HG03558 (cell line): ENCODE results near the gene COMT.

Experiments used
- ATAC-seq: cut with Tn5 transposase; IDR thresholded peaks from one replicate; pipeline ENCODE4 v1.9.1; 2021; ENCODE audit warnings: moderate number of reproducible peaks; ENCODE audit not compliant: unreplicated experiment; ENCODE audit errors: extremely low read depth

Gene COMT

DNA sequence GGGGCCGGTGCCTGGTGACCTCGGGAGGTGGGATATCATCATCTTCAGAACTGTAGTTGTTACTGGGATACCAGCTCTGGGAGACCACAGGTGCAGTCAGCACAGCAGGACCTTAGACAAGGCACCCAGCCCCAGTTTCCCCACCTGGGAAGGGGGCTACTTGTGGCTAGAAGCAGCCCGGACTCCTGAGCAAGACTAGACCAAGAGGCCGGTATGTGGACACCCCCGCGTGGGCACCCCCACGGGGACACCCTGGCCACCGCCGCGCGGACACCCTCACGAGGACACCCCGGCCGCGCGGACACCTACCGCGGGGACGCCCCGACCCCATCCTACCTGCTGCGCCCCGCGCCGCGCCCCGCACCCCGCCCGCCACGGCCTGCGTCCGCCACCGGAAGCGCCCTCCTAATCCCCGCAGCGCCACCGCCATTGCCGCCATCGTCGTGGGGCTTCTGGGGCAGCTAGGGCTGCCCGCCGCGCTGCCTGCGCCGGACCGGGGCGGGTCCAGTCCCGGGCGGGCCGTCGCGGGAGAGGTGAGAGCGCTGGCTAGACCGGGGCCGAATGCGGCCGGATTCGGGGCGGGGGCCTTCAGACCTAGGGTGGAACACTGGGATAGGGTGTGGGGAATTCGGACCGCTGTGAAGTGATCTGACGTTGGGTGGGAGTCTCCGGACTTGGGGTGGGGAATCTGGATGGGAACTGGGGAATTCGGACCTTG lies at the start of gene COMT, which contains the start of gene TXNRD2:
Gene COMT, plus strand, starts transcription at position 408 of the 718 bp plus-strand sequence. CDS start 20,755 bp downstream, outside the sequence.
Gene TXNRD2, minus strand, starts transcription at position 454 of the 718 bp plus-strand sequence. Its CDS starts 15 bp downstream, at position 439.
- no peak for ATAC-seq

DNA sequence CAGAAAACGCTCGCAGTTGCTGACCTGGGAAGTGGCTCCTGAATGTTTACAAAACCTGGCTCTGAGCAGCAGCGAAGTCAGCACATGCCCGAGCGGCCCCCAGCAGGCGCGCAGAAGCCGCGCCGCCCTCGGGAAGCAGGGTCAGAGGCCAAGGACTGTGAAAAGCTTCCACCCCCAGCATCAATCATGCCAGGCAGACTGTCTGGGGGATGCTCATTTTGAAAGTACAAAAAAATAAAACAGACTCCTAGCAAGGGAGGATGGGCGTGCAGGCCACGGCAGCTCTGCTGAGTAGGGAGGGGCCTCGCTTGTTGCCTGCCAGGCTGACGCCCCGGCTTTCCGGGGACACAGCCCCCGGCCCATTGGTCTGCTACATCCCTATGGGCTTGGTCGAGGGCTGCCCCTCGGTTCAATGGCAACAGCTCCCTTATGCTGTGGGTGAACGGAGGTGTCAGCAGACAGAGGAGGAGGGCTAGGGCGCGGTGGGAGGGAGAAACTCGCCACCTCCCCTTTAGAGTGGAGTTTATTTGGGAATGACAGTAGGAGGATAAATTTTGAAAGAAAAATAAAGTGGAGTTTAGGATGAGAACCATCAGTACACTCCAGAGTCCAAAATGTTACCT lies 49.2 kb upstream of the COMT start:
- ATAC-seq, result no peak

DNA sequence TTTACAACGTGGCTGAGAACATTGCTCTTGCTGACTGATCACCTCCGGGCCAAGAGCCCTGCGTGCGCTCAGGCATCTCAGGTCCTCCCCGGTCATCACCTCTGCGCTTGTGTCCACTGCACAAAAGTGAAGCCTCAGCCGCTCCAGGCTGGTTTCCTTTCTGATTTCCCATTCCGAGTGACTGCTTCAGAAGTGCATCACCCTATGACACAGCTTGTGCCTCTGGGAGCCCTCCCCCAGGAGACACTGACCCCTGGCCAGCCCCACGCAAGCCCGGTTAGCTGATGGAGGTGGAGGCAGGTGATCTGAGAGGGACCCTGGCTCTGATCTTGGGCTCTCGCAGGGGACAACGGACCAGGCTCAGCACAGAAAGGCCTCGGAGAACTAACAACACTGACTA lies 48.6 kb upstream of the COMT start:
- no peak for ATAC-seq

DNA sequence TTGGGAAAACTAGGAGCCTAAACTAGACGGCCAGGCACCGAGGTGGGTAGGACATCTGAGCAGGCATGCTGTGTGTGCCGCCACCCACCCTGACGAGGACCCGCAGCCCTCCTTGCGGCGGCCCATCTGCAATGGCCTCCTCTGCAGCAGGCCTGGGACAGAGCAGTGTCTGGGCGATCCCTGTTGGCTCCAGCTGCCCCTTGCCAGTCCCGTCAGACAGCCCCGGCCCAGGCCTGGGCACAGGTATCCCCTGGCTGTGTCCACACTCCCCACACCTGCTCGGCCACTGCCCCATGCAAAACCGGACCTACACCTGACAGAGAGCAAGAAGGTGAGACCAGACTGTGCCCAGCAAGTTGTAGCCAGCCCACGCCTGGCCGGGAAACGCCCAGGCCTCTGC lies 48.2 kb upstream of the COMT start:
- no peak for ATAC-seq

DNA sequence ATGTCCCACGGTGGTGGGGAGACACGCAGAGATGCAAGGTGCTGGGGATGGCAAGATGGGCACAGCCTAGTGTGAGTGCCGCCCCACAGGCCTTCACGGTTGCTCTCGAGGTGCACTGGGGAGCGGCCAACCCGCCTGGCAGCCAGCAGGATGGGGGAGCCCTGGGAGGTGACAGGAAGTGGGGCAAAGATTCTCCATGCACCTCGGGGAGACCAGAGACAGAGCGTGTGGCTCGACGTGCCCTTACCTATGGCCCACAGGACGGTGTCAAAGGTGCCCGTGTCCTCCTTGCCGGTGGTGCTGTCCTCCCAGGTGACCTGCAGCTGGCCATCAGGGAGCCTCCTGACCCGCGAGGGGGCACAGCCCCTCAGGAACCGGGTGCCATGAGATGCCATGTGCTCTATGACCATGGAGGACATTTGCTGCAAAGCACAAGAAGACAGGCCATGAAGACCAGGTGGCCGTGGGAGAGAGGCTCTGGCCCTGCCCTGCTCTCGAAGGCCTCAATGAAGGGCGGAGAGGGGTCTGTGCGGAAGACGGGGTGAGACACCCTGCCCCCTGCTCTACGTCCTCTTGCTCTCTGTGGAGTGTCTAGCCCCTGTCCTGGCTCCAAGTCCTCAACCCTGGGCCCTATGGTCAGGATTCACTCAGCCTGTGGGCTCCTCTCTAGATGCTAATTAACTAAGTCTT lies 46.3 kb upstream of the COMT start:
- ATAC-seq, result no peak

DNA sequence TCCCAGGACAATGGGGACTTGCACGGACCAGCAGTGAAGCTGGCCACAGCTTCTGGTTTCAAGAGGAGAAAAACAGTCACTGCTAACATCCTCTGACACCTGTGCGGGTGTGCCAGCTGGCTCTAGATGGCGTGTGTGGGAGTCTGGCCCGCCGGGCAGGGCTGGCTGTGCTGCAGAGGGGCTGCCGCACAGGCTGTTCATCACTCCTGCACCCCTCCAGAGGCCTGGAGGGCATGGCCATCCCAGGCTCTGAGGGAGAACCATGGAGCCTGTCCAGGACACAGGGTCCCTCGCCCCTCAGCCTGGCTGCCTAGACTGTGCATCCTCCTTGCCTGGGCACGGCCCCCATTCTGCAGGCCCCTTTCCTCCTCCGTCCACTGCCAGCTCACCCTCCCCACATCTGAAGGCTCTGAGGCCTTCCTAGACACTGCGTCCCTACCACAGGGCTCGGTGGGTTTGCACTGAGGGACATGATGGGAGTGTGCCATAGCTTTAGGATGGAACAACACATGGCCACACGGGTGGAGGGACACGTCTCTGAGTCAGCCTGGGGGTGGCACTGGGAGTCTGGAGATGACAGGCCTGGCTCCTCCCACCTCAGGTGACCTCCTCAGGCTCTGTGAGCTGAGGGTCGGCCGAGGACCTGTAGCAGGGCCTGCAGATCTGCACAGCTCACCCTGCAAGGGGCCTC lies 44.8 kb upstream of the COMT start:
- ATAC-seq, result no peak

DNA sequence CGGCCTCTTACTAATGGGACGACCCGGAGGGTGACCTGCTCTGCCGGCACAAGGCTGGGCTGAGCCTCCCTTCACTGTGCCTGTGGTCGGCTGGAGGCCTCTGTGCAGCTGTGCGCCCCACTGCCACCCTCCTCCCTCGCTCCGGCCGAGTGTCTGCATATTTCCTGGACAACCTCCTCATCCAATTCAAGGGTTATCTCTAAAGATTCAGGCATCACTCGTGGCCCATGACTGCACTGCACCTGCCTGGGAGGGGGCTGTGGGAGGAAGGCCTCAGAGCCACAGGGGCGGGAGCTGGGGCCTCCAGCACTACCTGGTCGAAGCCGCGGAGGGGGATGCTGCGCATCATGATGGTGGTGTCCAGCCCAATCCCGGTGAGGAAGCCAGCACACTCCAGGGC lies 43.8 kb upstream of the COMT start:
- no peak for ATAC-seq

DNA sequence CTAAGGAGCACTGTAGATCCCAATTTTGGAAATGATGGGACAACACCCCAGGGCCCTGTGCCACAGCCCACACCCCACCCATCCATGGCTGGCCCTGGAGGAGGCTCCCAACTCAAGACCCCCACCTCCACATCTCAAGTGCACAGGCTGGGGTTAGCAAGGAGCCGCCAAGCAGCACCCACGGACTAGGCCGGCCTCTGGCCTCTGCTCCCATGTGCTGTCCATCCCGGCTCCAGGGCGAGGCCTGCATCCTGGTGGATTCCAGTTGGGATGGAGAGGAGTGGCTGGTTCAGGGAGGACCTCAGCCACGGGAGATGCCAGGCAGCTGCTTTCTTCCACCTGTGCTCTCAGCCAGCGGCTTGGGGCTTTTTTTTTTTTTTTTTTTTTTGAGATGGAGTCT lies 43.4 kb upstream of the COMT start:
- ATAC-seq, result no peak

DNA sequence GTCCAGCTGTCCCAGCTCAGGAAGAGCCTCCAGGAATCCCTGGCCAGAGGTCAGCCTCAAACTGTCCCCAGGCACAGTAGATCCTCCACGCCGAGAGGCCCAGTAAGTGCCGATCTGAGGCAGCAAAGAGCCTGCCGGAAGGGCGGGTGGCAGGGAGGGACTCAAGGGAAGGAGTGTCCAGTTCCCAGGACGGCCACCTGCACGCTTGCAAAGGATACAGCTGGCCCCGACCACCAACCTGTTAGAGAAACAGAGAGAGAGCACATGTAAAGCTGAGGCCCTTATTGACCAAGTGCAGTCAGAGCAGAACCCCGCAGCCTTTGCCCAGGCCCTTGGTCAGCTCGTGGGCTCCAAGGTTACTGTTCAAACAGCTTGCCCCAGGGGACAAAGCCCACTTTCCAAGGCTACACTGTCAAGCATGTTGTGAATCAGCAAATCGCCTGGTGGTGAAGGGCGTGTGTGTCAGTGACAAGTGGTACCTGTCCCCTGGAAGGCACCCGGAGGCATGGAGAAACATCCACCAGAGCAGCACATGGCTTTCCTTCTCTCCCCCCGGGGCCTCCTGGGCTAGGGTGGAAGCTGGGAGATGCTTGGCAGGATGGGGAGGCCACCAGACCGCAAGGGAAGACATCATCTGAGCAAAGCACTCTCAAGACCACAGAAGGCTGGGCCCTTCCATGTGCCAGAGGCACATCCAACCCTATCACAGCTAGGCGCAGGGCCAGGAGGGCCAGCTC lies 42.6 kb upstream of the COMT start:
- no peak for ATAC-seq

DNA sequence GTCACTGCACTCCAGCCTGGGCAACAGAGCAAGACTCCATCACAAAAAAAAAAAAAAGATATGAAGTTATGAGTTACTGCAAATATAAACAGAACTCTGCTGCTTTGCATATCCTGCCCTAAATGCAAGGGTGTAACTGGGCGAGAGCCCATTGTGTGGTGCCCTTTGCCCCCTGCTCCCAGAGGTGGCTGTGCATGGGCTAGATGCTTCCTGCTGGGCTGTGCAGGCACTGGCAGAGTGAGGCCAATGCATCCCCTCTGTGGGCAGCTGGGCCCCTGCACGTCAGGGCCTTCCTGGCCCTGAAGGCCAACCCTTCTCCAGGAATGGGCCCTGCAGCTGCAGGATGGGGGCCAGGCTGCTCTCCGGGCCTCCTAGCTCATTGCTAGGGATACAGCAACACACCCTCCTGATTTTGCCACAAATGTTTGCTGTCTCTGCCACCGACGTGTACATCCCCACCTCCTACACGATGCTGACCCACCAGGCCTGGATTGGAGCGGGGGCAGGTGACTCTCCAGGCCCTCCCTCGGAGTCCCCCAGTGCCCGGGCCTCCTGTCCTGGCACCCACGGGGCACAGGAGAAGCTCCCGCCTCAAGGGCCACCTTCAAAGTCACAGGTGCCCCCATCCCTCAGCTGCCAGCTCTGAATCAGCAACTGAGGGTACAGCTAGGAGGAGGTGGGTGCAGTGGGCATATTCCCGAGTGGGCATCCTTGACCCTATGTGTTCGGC lies 40.7 kb upstream of the COMT start:
- no peak for ATAC-seq

DNA sequence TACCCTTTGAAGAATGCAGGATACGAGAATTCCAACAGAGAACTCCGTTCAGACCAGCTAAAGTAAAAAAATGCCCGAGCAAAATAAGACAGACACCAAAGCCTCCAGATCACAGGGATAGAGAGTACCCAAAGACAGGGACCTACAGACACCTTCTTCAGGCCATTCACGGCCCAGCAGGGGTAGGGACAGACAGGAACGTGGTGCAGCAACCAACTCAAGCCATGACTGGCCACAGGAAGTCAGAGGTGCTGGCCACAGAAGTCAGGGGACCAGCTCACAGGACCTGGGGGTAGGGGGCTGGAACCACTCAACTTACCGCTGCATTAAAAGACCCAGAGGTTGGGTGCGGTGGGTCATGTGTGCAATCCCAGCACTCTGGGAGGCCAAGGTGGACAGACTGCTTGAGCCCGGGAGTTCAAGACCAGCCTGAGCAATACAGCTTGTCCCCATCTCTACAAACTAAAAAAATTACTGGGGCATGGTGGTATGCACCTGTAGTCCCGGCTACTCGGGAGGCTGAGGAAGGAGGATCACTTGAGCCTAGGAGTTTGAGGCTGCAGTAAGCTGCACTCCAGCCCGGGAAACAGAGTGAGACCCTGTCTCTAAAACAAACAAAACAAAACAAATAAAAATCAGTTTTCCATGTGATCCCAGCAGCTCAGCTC lies 39.9 kb upstream of the COMT start:
- ATAC-seq, result no peak

DNA sequence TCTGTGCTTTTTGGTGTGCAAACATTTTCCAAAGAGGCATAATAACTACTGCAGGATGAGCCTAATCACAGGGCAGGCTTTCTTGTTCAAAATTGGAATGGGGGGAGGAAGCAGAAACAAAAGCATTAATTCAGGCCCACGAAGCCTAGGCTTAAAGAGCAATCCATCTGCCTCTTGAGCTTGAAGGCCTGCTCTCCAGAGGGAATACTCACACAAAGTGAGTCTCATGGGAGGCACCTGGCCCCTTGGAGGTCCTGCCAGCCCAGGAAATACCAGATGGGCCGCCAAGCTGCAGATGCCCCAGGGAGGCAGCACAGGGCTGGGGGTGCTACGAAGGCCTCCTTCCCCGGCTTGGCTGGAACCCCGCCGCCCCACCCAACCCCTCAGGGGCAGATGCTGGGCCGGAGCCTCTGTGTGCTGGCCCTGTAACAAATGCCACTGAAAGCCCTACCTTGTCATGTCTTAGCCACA lies 39.3 kb upstream of the COMT start:
- ATAC-seq, result no peak

DNA sequence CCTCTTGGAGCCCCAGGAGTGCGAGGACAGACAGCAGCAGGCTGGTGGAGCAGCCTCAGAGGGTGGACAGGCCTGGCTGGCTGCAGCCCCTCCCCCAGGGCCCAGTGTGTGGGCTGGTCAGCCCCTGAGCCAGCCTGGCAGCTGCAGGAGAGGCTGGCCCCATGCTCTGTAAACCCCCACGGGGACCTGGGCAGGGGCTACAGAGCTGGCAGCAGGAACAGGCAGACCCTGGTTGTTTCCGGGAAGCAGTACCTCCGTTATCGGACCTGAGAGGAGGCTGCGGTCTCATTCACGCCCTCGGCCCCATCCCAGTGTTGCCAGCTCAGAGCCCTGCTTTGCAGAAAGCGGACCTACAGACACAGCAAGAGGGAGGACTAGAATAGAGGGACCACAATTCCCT lies 38.5 kb upstream of the COMT start:
- no peak for ATAC-seq

DNA sequence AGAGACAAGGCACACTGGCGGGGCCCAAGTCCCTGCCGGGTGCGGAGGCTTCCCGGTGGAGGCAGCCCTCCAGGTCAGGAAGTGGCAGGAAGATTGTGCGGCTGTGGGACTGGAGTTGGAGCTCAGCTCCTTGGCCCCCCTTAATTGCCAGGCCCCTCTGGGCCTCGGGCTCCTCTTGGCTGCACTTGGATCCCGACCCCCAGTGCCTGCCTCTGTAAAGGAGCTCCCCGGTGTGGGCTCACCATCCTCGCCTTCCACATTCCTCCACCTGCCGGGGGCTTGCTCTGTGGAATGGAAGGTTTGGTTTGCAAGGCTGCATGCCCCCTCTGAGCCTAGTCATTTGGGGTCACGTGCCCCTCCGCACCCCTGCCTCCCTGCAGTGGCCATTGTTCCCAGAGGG lies 38.1 kb upstream of the COMT start:
- no peak for ATAC-seq

DNA sequence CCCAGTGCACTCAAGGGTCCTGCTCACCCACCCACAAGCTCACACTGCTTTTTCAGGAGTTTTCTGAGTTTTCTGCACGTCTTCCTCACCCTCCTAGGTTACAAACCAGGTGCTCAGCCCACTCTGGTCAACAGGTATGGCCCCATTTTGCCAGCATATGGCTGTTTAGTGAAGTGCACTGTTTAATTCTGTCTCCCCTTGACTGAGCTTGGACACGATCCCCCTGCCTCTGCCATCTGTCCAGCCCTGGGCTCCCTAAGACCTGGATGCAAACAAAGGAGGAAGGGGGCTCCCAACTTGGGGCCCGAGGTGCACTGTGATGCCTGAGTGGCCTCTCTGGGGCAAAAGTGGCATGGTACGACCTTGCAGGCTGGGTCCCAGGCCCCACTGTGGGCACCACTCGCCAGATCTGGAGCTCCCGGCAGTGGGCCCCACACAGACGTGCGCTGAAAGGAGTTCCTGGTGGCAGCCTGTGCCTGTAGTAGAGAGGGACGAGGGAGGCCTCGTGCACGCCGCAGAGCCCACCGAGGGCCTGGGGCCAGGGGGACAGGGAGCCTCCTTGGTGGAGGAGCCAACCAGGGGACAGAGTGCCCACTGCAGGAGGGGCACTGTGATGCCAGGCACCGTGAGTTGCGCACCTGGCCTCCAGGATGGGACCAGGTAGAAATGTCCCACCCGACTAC lies 37.3 kb upstream of the COMT start:
- no peak for ATAC-seq

DNA sequence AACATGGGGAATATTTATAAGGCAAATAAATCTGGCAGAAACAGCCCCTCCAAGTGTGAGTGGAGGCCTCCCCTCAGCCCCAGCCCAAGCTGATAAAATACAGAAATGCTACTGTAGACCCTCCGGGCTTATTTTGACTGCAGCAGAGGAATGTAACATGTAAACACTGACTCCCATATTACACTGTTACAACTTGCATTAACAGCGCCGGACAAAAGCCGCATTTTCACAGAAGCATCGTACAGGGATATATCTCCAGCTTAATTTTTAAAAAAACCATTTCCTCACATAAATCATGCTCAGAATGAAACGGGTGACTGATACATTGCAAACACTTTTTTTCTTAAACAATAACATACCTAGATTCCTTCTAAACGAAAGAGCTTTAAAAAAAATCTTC lies 36.6 kb upstream of the COMT start:
- no peak for ATAC-seq

DNA sequence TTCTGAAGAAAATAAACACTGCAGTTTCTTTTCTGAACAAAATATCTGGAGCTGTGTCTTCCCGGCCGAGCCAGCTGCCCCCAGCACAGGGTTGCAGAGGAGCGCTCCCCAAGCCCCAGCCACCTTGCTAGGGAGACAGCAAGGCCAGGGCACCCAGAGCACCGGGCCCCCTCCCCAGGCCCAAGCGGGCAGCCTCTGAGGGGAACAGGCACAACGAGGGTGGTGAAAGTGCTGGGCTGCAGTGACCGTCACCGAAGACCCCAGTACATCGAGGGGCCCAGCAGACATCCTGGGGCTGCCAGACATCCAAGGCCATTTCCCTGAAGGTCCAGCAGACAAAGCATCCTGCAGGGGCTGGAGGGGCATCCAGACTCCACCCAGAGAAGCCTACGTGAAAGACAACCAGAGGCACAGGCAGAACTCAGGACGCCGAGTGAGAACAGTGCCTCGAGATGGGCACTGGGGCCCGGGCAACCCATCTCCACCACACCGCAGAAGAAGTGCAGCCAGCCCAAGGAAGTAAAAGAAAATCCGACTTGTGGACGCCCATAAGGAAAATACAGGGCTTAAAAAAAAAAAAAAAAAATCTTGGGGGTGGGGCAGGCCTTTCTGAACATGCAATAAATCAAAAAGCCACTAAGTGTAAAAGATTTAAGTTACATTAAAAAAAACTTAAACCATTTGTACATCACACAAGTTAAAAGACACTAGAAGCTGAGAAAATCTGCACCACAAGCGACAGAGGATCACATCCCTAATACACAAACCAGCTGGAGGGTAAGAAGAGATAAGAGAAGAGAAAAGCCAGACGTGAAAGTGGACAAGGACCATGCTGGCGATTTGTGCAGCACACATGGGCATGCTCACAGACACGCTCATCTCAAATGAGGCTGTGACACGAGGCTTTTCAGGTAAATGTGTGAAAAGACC lies 36.0 kb upstream of the COMT start:
- no peak for ATAC-seq
